HG02852 (cell line): ENCODE results near the gene AGER.
A peak's percentile ranks its signal among the peaks of the same experiment; 100 is the strongest.
"Not testable (repeated sequence)": the region's sequence is repeated elsewhere in the genome, so short reads cannot be mapped to it uniquely, and the experiment has no call there.

Experiments
- ATAC-seq: cut with Tn5 transposase; IDR thresholded peaks from one replicate; pipeline ENCODE4 v1.9.1; 2021; ENCODE audit warnings: mild to moderate bottlenecking, moderate library complexity; ENCODE audit not compliant: unreplicated experiment

Gene AGER

GRCh38 chr6:32200711-32201475 is 16.8 kb upstream of the AGER start:
- ATAC-seq: no peak

GRCh38 chr6:32198866-32199265 is 14.8 kb upstream of the AGER start:
- ATAC-seq: no peak

DNA sequence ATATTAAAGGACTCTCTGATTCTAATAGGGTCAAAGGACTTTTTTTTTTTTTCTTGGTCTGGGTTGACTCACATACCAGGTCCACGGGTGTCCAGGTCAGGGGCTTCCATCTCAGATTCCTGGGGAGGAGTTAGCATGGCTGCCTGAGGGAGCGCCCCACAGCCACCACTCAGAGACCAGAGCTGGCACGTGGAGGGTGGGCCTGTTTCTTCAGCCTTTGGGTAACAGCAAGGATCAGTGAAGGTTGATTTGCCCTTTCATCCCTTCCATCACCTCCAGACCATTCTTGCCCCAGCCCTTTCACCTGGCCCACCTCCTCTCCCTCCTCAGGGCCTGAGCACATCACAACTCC is 14.3 kb upstream of the AGER start:
- no peak for ATAC-seq

DNA sequence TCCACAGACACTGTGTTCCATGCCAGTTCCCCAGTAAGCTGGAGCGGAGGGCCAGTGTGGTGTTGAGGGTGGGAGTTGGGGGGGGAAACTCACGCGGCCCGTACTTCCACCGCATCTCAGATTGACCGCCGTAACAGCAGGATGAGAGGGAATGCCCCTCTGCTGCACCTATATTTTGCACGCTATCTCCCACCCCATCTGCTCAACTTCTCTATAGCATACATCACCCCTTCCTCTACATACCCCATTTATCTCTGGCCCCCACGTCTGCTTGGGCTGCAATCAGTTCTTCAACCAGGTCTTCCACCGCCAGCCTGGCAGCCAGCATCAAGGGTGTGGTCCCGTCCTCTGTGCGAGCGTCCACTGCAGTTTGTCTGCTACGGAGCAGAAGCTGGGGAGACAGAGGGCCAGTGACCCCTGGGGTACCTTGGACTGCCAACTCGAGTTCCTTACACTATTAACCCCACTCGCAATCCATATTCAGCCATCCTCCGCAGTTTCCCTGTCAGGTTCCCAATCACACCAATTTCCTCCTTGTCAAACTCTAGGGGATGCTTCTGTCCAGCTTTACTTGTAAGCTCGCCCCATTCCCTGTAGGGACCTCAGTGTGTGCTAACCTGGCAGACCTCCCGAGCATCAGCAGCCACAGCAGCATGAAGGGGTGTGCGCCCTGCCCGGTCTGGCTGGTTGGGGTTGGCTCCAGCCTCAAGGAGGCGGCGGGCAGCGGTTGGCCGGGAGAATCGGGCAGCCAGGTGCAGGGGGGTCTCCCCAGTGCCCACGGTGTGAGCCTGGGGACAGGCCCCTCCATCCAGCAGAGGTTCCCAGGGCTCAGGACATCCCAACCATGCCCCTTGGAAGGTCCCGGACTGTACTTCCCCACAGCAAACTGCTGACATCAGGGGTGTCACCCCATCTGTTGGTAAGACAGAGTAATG is 12.9 kb upstream of the AGER start:
- no peak for ATAC-seq

DNA sequence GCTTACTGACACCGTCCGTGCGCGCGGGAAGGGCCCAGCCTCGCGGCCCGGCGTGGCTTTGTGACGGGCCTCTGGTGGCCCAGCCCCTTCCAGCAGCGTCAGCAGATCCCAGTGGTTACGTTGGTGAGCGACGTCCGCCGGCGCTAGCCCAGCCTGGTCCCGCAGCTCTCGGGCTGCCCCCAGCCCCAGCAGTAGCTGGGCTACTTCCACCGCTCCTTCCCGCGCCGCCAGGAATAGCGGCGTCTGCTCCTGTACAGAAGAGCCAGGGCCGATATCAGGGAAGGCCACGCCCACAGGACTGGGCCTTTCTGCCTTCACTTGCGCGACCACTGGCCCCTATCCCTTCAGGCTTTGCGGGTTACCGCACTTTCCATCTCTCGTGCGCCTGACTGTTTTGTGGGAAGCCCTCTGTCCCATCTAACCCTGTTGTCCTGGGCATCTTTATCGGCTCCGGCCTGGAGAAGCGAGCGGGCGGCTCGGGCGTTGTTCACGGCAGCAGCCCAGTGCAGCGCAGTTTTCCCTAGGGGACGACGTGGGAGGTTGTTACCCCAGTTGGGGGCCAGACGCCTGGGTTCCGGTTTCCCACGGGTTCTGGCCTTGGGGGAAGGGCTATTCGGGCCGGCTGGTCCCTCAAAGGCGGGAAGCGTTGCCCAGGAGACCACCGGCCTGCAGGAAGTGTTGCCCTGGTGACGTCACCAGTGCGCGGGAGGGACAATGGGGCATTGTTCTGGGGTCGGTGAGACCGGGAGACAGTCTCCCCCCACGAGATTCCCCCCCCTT is 12.0 kb upstream of the AGER start:
- peak; percentile 72 for ATAC-seq

- no peak for ATAC-seq
These were observed 11.5 kb upstream of the AGER start for GRCh38 chr6:32195652-32195901.

GRCh38 chr6:32194825-32195651 is 11.0 kb upstream of the AGER start:
- peak; percentile 71 for ATAC-seq

GRCh38 chr6:32194388-32194787 is 10.3 kb upstream of the AGER start:
- ATAC-seq: no peak

GRCh38 chr6:32193096-32193495 is 9.0 kb upstream of the AGER start:
- not testable (repeated sequence) for ATAC-seq

GRCh38 chr6:32192608-32193039 is 8.6 kb upstream of the AGER start, which contains the start of gene GPSM3:
GPSM3 (minus strand) TSS chr6:32192643; CDS start chr6:32192513, 130 bp downstream.
- no peak for ATAC-seq

DNA sequence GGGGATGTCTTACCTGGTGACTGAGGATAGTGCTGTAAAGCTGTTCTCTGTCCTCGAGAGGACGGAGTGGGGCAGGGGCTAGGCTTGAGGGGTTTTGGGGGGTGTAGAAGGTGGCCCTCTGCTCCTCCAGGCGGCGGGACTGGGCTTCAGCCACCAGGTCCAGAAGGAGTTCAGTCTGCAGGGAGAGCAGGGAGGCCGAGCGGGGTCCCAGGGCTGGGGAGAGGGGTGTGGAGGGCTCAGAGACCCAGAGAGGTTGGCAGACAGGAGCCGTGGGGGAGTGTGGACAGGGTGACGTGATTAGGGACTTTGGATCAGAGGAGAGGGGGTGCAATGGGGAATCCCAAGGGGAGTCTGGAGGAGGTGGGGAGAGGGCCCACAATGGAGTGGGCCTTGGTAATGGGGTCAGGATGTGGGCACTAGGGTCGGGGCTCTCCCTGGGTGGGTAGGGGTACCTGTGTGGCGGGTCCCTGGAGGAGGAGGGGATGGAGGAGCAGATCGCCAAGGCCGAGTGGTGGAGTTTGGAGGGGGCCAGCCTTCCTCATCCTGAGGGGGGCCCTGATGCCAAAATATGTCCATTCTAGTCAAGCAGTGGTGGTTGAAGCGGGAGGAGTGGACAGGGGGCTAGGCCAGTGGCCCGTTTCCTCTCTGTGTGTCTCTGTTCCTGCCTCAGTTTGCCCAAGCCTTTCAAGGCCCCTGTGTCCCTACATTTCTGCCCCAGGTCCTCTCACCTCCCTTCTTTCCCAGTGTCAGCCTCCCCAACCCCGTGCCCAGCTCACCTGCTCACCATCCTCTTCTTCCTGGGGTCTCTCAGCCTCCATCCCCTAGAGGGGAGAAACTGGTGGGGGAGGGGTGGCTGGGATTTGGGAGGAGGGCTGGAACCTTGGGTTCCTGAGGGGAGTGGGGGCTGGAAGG is 7.9 kb upstream of the AGER start:
- no peak for ATAC-seq

DNA sequence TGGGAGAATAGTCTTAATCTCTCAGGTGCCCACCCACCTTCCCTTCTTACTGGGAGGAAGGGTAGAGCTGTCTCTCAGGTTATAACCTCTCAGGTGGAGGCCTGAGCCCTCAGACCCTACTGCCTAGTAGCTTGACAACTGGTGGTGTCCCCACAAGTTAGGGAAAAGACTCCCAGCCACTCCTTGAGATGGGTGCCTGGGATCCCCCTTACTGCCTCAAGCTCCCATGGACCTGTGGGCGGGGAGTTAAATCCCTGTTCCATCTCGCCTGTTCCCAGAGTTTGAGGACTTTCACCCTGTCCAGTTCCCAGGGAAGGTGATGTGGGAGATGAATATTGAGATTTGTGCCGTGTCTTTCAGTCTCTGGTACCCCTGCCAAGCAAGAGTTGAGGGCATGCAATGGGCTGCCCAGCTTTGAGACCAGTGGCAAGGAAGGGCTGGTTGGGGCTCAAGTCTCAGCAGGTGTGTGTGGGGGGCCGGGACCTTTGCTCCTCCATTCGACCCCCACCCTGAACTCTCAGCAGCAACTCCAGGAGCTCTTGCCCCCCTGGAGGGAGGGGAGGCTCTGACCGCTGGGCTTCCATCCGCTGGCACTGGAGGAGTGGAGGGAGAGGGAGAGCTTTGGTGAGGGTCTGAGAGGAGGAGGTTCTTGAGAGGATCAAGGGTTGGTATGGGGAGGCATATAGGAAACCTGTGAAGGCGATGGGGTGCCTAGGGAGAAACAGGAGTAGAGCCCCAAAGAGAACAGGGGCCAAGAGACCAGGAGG is 7.0 kb upstream of the AGER start:
- ATAC-seq: no peak

DNA sequence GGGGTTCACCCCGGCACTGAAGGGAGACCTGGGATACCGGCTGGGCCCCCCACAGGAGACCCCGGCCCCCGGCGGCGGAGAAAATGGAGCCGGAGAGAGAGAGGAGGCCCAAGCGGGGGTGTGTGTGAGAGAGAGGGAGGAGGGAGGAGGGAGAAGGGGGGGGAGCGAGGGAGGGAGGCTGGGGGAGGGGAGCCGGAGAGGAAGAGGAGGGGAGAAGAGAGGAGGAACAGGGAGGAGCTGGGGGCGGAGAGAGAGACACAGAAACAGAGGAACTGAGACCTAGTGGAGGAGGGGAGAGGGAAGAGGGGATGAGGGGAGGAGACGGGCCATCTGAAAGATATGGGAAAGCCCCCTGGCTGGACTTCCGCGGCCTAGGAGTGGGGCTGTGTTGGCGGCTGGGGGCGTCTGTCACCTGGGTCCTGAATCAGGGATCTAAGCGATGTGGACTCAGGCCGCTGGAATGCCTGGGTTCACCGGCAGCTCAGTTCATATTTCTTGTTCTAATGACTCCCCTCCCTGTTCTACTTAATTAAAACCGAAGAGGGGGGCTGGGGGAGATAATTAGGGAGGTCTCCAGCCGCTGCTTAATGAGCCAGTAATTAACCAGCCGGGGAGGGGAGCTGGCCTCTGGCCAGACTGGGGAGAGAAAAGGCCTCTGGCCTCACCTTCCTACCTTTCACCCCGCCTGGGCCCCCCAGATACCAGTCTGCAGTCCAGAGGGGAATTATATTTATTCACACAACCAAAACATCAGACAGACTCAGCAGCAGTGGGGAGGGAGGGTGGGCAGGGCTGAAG is 6.2 kb upstream of the AGER start, which contains the start of gene PBX2:
Gene PBX2 (minus strand): TSS at position 149 of the 798 bp plus-strand sequence. CDS start 287 bp downstream, outside the sequence.
- peak; percentile 46 for ATAC-seq

DNA sequence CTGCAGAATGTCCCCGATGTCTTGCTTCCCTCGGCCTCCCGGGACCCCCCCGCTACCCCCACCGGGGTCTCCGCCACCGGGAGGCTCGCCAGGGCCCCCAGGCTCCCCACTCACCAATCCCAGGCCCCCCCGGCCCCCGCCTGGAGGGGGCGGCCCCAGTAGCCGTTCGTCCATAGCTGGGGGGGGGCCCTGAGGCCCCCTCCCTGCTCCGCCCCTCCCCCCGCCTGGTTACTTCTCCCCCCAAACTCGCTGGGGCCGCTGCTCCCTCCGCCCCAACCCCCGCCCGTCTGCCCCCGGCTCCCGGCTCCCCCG is 5.6 kb upstream of the AGER start:
- no peak for ATAC-seq

DNA sequence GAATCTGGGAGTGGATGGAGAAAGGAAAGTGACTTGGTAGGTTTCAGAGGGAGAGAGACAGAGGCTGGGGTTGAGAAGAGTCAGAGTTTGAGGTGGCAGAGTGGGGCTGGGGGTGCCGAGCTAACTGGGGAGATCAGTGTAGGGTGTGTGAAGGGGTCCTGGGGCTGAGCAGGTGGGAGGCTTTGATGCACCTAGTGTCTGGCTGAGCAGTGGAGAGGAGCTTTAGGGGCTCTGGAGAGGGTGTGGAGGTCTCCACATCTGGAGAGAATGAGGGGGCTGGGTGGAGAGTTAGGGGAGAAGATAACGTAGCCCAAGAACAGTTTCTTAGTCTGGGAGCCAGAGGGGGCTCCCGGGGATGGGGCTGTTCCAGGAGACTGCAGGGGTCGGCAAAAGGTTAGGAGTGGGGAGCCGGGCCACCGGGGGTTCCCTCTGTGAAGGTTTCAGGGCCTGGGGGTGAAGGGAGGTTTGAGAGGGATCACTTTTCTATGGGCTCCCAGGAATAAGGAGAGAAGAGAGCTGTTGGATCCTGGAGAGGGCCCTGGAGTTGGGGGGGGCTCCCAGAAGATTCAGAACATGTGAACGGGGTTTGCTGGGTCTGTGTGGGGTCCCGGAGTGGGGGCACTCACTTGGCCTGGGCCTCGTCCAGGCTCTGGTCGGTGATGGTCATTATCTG is 5.2 kb upstream of the AGER start:
- no peak for ATAC-seq

DNA sequence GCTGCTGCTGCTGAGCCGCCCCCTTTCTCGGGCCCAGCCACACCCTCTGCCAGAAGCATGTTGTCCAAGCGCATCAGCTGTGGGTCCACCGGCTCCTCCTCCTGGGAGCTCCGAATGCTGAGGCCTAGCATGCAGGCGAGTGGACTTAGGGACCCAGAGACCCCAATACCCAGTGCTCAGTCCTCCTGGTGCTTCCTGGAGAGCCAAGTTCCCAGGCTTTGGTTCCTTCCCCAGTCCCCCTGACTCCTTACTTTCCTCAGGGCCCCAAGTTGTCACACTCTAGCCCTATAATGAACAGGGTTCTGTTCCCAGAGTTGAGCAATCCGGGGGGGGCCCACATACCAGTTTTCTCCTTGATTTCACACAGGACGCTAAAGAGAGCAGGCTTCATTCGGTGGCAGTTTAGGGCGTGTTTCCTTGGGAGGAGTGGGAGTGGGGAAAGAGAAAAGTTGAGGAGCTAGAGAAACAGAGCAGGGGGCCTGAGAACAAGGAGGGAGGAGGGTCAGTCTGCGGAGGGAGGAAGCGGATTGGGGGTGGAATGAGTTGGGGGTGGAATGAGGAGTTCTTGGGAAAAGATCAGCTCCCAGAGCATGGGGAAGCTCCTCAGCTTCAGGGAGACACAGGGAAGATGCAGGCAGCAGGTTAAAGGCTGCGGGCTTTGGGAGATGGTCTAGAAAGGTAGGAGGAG is 4.5 kb upstream of the AGER start:
- ATAC-seq: no peak
